ENCODE results near the gene DUXA. TPM values are rescaled to one million over a fixed set of nuclear protein-coding genes. Genes with fewer than 3 reads are reported as not detected.

Gene DUXA
- total and polyA plus RNA-seq, 4 donors: not detected

GRCh38 chr19:57192993-57193392 lies 25.7 kb upstream of the DUXA start:
- peak overlapping the region; percentile 100 for H3K4me3 ChIP-seq
- H3K9ac ChIP-seq (ENCODE audit: insufficient read depth in 1 of 2, low read length in 2 of 2): peak overlapping the region in 1 of 2 donors; percentile 19
- 90 to 94% methylated on average over 5 of the region's 5 CpGs for WGBS, 2 donors
- DNase-seq: no peak
- no peak for ATAC-seq (ENCODE audit: insufficient read depth, low FRiP score)
- no peak for TF ChIP-seq CTCF (IDR thresholded peaks at IDR 0.05; ENCODE audit: control extremely low read depth, extremely low read depth)
- H3K27ac ChIP-seq (ENCODE audit: low read depth in 1 of 2, low read length in 1 of 2): no peak overlapping the region
- H3K27me3 ChIP-seq (ENCODE audit: control insufficient read depth in 3 of 3, insufficient read depth in 3 of 3, low read length in 2 of 3): no peaks in the 10 kb centered on the region
- peaks cover 8 to 11% (median 8%) of the 10 kb centered on the region in 5 donors for H3K4me1 ChIP-seq (ENCODE audit: control insufficient read depth in 5 of 5, insufficient read depth in 5 of 5, low read length in 5 of 5)
- H3K9me3 ChIP-seq (ENCODE audit: control insufficient read depth in 4 of 4, insufficient read depth in 3 of 4, low read length in 3 of 4): peaks cover 0 to 23% (median 1%) of the 10 kb centered on the region in 4 donors
- H3K36me3 ChIP-seq (ENCODE audit: control insufficient read depth in 4 of 4, insufficient read depth in 4 of 4, low read length in 4 of 4): peaks cover 17 to 43% (median 25%) of the 10 kb centered on the region in 4 donors

- H3K27ac ChIP-seq (ENCODE audit: low read depth in 1 of 2, low read length in 1 of 2): peak overlapping the region; percentile 80 to 92
- TF ChIP-seq CTCF (IDR thresholded peaks at IDR 0.05; ENCODE audit: control extremely low read depth, extremely low read depth): no peak
Measured at GRCh38 chr19:57192077-57192420, 24.8 kb upstream of the DUXA start.

GRCh38 chr19:57191141-57192076 lies 24.1 kb upstream of the DUXA start, which contains the start of gene ZNF264:
Gene ZNF264 (plus strand): TSS chr19:57191500. CDS start chr19:57191914, 414 bp downstream.
- peak within 1 kb of the TSS; percentile 100 for H3K4me3 ChIP-seq
- H3K27me3 ChIP-seq (ENCODE audit: control insufficient read depth in 3 of 3, insufficient read depth in 3 of 3, low read length in 2 of 3): no peaks in the 10 kb centered on the region
- DNase-seq: peak; percentile 88 to 95 (median 91)
- H3K27ac ChIP-seq (ENCODE audit: low read depth in 1 of 2, low read length in 1 of 2): peak within 1 kb of the TSS; percentile 80 to 92
- 1 to 2% methylated on average over 80 to 81 of the region's 81 CpGs for WGBS, 2 donors
- peaks cover 8 to 11% (median 8%) of the 10 kb centered on the region in 5 donors for H3K4me1 ChIP-seq (ENCODE audit: control insufficient read depth in 5 of 5, insufficient read depth in 5 of 5, low read length in 5 of 5)
- H3K9ac ChIP-seq (ENCODE audit: insufficient read depth in 1 of 2, low read length in 2 of 2): peak within 1 kb of the TSS; percentile 82 to 92
- peaks cover 0 to 16% (median 1%) of the 10 kb centered on the region in 4 donors for H3K9me3 ChIP-seq (ENCODE audit: control insufficient read depth in 4 of 4, insufficient read depth in 3 of 4, low read length in 3 of 4)
- peak; percentile 95 for ATAC-seq (ENCODE audit: insufficient read depth, low FRiP score)
- TF ChIP-seq CTCF (IDR thresholded peaks at IDR 0.05; ENCODE audit: control extremely low read depth, extremely low read depth): no peak
- H3K36me3 ChIP-seq (ENCODE audit: control insufficient read depth in 4 of 4, insufficient read depth in 4 of 4, low read length in 4 of 4): peaks cover 11 to 33% (median 22%) of the 10 kb centered on the region in 4 donors

More at GRCh38 chr19:57192077-57192420, 24.8 kb upstream of the DUXA start:
- WGBS, 2 donors: 13 to 19% methylated on average over 9 of the region's 9 CpGs
- Histone ChIP-seq H3K4me3 (peak overlapping the region; percentile 100), H3K4me1 (ENCODE audit: control insufficient read depth in 5 of 5, insufficient read depth in 5 of 5, low read length in 5 of 5) (peaks cover 8 to 11% (median 8%) of the 10 kb centered on the region in 5 donors), H3K9ac (ENCODE audit: insufficient read depth in 1 of 2, low read length in 2 of 2) (peak overlapping the region; percentile 82 to 92), H3K36me3 (ENCODE audit: control insufficient read depth in 4 of 4, insufficient read depth in 4 of 4, low read length in 4 of 4) (peaks cover 14 to 40% (median 25%) of the 10 kb centered on the region in 4 donors), H3K9me3 (ENCODE audit: control insufficient read depth in 4 of 4, insufficient read depth in 3 of 4, low read length in 3 of 4) (peaks cover 0 to 22% (median 1%) of the 10 kb centered on the region in 4 donors), H3K27me3 (ENCODE audit: control insufficient read depth in 3 of 3, insufficient read depth in 3 of 3, low read length in 2 of 3) (no peaks in the 10 kb centered on the region)
- peak; percentile 6 to 15 (median 12) for DNase-seq
- ATAC-seq (ENCODE audit: insufficient read depth, low FRiP score): no peak
